ENCODE results near the gene SUDS3. TPM values are rescaled to one million over a fixed set of nuclear protein-coding genes. Genes with fewer than 3 reads are reported as not detected.
A peak's percentile ranks its signal among the peaks of the same experiment; 100 is the strongest.

The SUDS3 gene
- total RNA-seq, 2 experiments from 2014 or later: 17.5 to 22.0 TPM

DNA sequence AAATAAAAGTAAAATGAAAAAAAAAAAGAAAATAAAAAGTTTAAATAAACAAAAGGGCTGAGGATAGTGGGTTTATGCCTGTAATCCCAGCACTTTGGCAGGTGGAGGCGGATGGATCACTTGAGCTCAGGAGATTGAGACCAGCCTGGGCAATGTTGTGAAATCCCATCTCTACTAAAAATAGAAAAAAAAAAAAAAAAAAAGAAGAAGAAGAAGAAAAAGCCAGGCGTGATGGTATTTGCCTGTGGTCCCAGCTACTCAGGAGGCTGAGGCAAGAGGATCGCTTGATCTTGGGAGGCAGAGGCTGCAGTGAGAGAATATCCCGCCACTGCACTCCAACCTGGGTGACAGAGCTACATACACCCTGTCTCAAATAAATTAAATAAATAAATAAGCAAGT, 7.5 kb upstream of the SUDS3 start:
- H3K4me3 ChIP-seq (ENCODE audit: low read length): no peak overlapping the region

DNA sequence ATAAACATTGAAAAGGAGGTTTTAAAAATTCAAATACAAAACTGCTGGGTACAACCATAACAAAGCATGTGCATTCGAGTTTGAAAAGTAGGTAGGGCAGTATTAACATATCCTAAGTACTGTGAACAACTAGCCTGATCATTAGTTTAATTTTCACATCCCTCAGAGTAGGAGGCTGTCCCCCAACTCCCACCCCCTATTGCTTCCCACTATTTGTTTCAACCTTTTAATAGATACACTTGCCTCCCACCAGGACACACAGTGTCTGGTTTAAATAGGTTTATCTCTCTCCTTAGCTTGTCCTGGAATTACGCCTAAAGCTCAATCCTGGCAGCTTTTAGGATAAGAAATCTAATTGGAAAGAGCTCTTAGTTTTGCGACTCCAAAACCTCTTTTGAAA, 5.8 kb upstream of the SUDS3 start:
- H3K36me3 ChIP-seq (ENCODE audit: insufficient read depth, low read length): no peaks in the 10 kb centered on the region
- H3K4me1 ChIP-seq (ENCODE audit: insufficient read depth, low read length): peaks cover 32% of the 10 kb centered on the region
- H3K9me3 ChIP-seq (ENCODE audit: control insufficient read depth in 1 of 2, insufficient read depth in 1 of 2, low read length in 2 of 2): no peaks in the 10 kb centered on the region
- Mint-ChIP-seq H3K4me1 (ENCODE audit: low read depth) (peaks cover 43% of the 10 kb centered on the region), H3K4me3 (peak overlapping the region; percentile 100), H3K36me3 (ENCODE audit: low read depth) (no peaks in the 10 kb centered on the region), H3K27ac (no peak overlapping the region), H3K9me3 (no peaks in the 10 kb centered on the region), H3K27me3 (no peaks in the 10 kb centered on the region)
- H3K4me3 ChIP-seq (ENCODE audit: low read length): peak overlapping the region; percentile 86
- ChIA-PET CTCF (no interaction called here), POLR2A (interaction anchor here (1.0 to 1.2 kb wide), 2 partner anchors 11 to 235 kb away, joined by 4 to 8 read pairs; partner anchors contain the start of gene PEBP1)
- H3K27ac ChIP-seq (ENCODE audit: low read depth in 1 of 2, low read length in 2 of 2): no peak overlapping the region
- no peak for TF ChIP-seq CTCF (IDR thresholded peaks at IDR 0.05)
- DNase-seq: no peak
- intact Hi-C loops (cut with DNase I, micrococcal nuclease): loop anchor here (5.0 to 10.0 kb wide), 6 partner anchors 66 to 1633 kb away; partner anchors contain the start of genes PEBP1 (in 1 of the 2), PRKAB1 (in 1 of the 2), RNFT2 (in 1 of the 2) and SPRING1 (in 1 of the 2)
- H3K27me3 ChIP-seq (ENCODE audit: control insufficient read depth in 1 of 2, insufficient read depth in 2 of 2, low read length in 2 of 2): no peaks in the 10 kb centered on the region
- ATAC-seq (ENCODE audit: poor library complexity): no peak

More for the DNA sequence above, 7.5 kb upstream of the SUDS3 start:
- Histone ChIP-seq H3K27me3 (ENCODE audit: control insufficient read depth in 1 of 2, insufficient read depth in 2 of 2, low read length in 2 of 2) (no peaks in the 10 kb centered on the region), H3K4me1 (ENCODE audit: insufficient read depth, low read length) (peaks cover 25% of the 10 kb centered on the region), H3K9me3 (ENCODE audit: control insufficient read depth in 1 of 2, insufficient read depth in 1 of 2, low read length in 2 of 2) (no peaks in the 10 kb centered on the region), H3K36me3 (ENCODE audit: insufficient read depth, low read length) (peaks cover 2% of the 10 kb centered on the region), H3K27ac (ENCODE audit: low read depth in 1 of 2, low read length in 2 of 2) (no peak overlapping the region)
- no peak overlapping the region for H3K27ac Mint-ChIP-seq
- DNase-seq (no peak), ATAC-seq (ENCODE audit: poor library complexity) (no peak)
- intact Hi-C loops (cut with DNase I, micrococcal nuclease): no loop called here
- CTCF ChIA-PET: interaction anchor here (1.1 kb wide), 1 partner anchor 12 kb away, joined by 3 read pairs; no protein-coding TSS in a partner anchor
- no peak overlapping the region for H3K4me3 Mint-ChIP-seq
- no peaks in the 10 kb centered on the region for H3K36me3 Mint-ChIP-seq (ENCODE audit: low read depth)
- peaks cover 29% of the 10 kb centered on the region for H3K4me1 Mint-ChIP-seq (ENCODE audit: low read depth)
- POLR2A ChIA-PET: no interaction called here
- H3K9me3 Mint-ChIP-seq: no peaks in the 10 kb centered on the region
- no peak for TF ChIP-seq CTCF (IDR thresholded peaks at IDR 0.05)
- H3K27me3 Mint-ChIP-seq: no peaks in the 10 kb centered on the region

- H3K9me3 ChIP-seq (ENCODE audit: control insufficient read depth in 1 of 2, insufficient read depth in 1 of 2, low read length in 2 of 2): no peaks in the 10 kb centered on the region
- peaks cover 38% of the 10 kb centered on the region for H3K4me1 ChIP-seq (ENCODE audit: insufficient read depth, low read length)
- no peaks in the 10 kb centered on the region for H3K27me3 Mint-ChIP-seq
- peaks cover 6% of the 10 kb centered on the region for H3K36me3 Mint-ChIP-seq (ENCODE audit: low read depth)
- TF ChIP-seq CTCF (IDR thresholded peaks at IDR 0.05): no peak
- ATAC-seq (ENCODE audit: poor library complexity) (no peak), DNase-seq (peak in 6 of 14 experiments; percentile 2 to 44 (median 28))
- intact Hi-C loops (cut with DNase I, micrococcal nuclease): loop anchor here (5.0 to 10.0 kb wide), 6 partner anchors 67 to 1634 kb away; partner anchors contain the start of genes PEBP1 (in 1 of the 2), PRKAB1 (in 1 of the 2), RNFT2 (in 1 of the 2) and SPRING1 (in 1 of the 2)
- H3K36me3 ChIP-seq (ENCODE audit: insufficient read depth, low read length): no peaks in the 10 kb centered on the region
- ChIA-PET CTCF (no interaction called here), POLR2A (interaction anchor here (1.0 to 1.2 kb wide), 2 partner anchors 12 to 236 kb away, joined by 4 to 8 read pairs; partner anchors contain the start of gene PEBP1)
- H3K27ac ChIP-seq (ENCODE audit: low read depth in 1 of 2, low read length in 2 of 2): no peak overlapping the region
- H3K9me3 Mint-ChIP-seq: no peaks in the 10 kb centered on the region
- peak overlapping the region; percentile 100 for H3K4me3 Mint-ChIP-seq
- H3K27me3 ChIP-seq (ENCODE audit: control insufficient read depth in 1 of 2, insufficient read depth in 2 of 2, low read length in 2 of 2): no peaks in the 10 kb centered on the region
- H3K27ac Mint-ChIP-seq: peak overlapping the region; percentile 100
- H3K4me3 ChIP-seq (ENCODE audit: low read length): peak overlapping the region; percentile 86
- H3K4me1 Mint-ChIP-seq (ENCODE audit: low read depth): peaks cover 51% of the 10 kb centered on the region
Observed at GRCh38 chr12:118371321-118372282, 4.8 kb upstream of the SUDS3 start.
